Measurements from ENCODE around the gene ADGRG4.
"Not testable (repeated sequence)": the region's sequence is repeated elsewhere in the genome, so short reads cannot be mapped to it uniquely, and the experiment has no call there.

Gene ADGRG4

GRCh38 chrX:136300721-136301120 lies at the start of gene ADGRG4:
ADGRG4 (plus strand) TSS chrX:136300963; CDS start chrX:136308778, 7,815 bp downstream.
- FAIRE-seq; DNase-seq (ENCODE audit: low spot score): not testable (repeated sequence)

- DNase-seq (ENCODE audit: low spot score), result peak; percentile 68
- no peak for FAIRE-seq
Measured at GRCh38 chrX:136251041-136251991, 49.4 kb upstream of the ADGRG4 start, which contains the start of gene MAP7D3. MAP7D3 (minus strand) TSS chrX:136251400; CDS start chrX:136251358, 42 bp downstream.

GRCh38 chrX:136255541-136255940 lies 45.2 kb upstream of the ADGRG4 start:
- FAIRE-seq, result no peak
- DNase-seq (ENCODE audit: low spot score), result no peak

GRCh38 chrX:136256026-136256425 lies 44.7 kb upstream of the ADGRG4 start:
- DNase-seq (ENCODE audit: low spot score) (no peak), FAIRE-seq (no peak)

- no peak for DNase-seq (ENCODE audit: low spot score)
- no peak for FAIRE-seq
Measured at GRCh38 chrX:136258951-136259350, 41.8 kb upstream of the ADGRG4 start.

- DNase-seq (ENCODE audit: low spot score), result peak; percentile 12
- FAIRE-seq, result no peak
Measured at GRCh38 chrX:136259543-136259942, 41.2 kb upstream of the ADGRG4 start.

GRCh38 chrX:136260776-136261175 lies 40.0 kb upstream of the ADGRG4 start:
- DNase-seq (ENCODE audit: low spot score) (no peak), FAIRE-seq (no peak)

- no peak for DNase-seq (ENCODE audit: low spot score)
- no peak for FAIRE-seq
Measured at GRCh38 chrX:136261321-136261720, 39.4 kb upstream of the ADGRG4 start.

GRCh38 chrX:136262243-136262642 lies 38.5 kb upstream of the ADGRG4 start:
- no peak for DNase-seq (ENCODE audit: low spot score)
- FAIRE-seq, result no peak

- FAIRE-seq, result no peak
- DNase-seq (ENCODE audit: low spot score), result no peak
Measured at GRCh38 chrX:136262812-136263315, 37.9 kb upstream of the ADGRG4 start.

GRCh38 chrX:136266828-136267227 lies 33.9 kb upstream of the ADGRG4 start:
- FAIRE-seq (no peak), DNase-seq (ENCODE audit: low spot score) (no peak)

GRCh38 chrX:136268051-136269048 lies 32.4 kb upstream of the ADGRG4 start:
- DNase-seq (ENCODE audit: low spot score) (no peak), FAIRE-seq (no peak)

- FAIRE-seq (no peak), DNase-seq (ENCODE audit: low spot score) (no peak)
Measured at GRCh38 chrX:136269921-136270320, 30.8 kb upstream of the ADGRG4 start.

- no peak for DNase-seq (ENCODE audit: low spot score)
- FAIRE-seq, result no peak
Measured at GRCh38 chrX:136271300-136271699, 29.5 kb upstream of the ADGRG4 start.

GRCh38 chrX:136272325-136272724 lies 28.4 kb upstream of the ADGRG4 start:
- DNase-seq (ENCODE audit: low spot score) (no peak), FAIRE-seq (no peak)

GRCh38 chrX:136273986-136274385 lies 26.8 kb upstream of the ADGRG4 start:
- no peak for DNase-seq (ENCODE audit: low spot score)
- no peak for FAIRE-seq

- no peak for DNase-seq (ENCODE audit: low spot score)
- no peak for FAIRE-seq
Measured at GRCh38 chrX:136275553-136275952, 25.2 kb upstream of the ADGRG4 start.

GRCh38 chrX:136286375-136286774 lies 14.4 kb upstream of the ADGRG4 start:
- FAIRE-seq; DNase-seq (ENCODE audit: low spot score): not testable (repeated sequence)

- DNase-seq (ENCODE audit: low spot score), result no peak
- no peak for FAIRE-seq
Measured at GRCh38 chrX:136291824-136292223, 8.9 kb upstream of the ADGRG4 start.

- FAIRE-seq, result no peak
Measured at GRCh38 chrX:136292656-136293055, 8.1 kb upstream of the ADGRG4 start.

GRCh38 chrX:136295380-136295779 lies 5.4 kb upstream of the ADGRG4 start:
- FAIRE-seq (no peak), DNase-seq (ENCODE audit: low spot score) (no peak)

More at GRCh38 chrX:136292656-136293055, 8.1 kb upstream of the ADGRG4 start:
- DNase-seq (ENCODE audit: low spot score), result no peak
